ENCODE data around the gene TBX1.

The TBX1 gene

GRCh38 chr22:19760058-19760950 lies at the start of gene TBX1:
Gene TBX1, plus strand, starts transcription at chr22:19760778. Its CDS starts 66 bp downstream, at chr22:19760844.
- DNase-seq, result no peak

- DNase-seq, result no peak
These were observed 47.3 kb upstream of the TBX1 start for GRCh38 chr22:19713245-19713644.

GRCh38 chr22:19713650-19714311 lies 46.8 kb upstream of the TBX1 start:
- no peak for DNase-seq

GRCh38 chr22:19714312-19715187 lies 46.0 kb upstream of the TBX1 start, which contains the start of gene SEPTIN5:
Gene SEPTIN5, plus strand, starts transcription at chr22:19714503. Its CDS starts 86 bp downstream, at chr22:19714589.
- DNase-seq, result no peak

- DNase-seq, result no peak
These were observed 45.2 kb upstream of the TBX1 start for GRCh38 chr22:19715188-19715930.

GRCh38 chr22:19716041-19716828 lies 44.3 kb upstream of the TBX1 start:
- DNase-seq, result no peak

- no peak for DNase-seq
These were observed 43.8 kb upstream of the TBX1 start for GRCh38 chr22:19716829-19717105.

GRCh38 chr22:19717181-19717580 lies 43.4 kb upstream of the TBX1 start:
- DNase-seq, result no peak

GRCh38 chr22:19717691-19718455 lies 42.7 kb upstream of the TBX1 start:
- no peak for DNase-seq

GRCh38 chr22:19718456-19719049 lies 42.0 kb upstream of the TBX1 start:
- no peak for DNase-seq

GRCh38 chr22:19719050-19719482 lies 41.5 kb upstream of the TBX1 start:
- no peak for DNase-seq

GRCh38 chr22:19719488-19720021 lies 41.0 kb upstream of the TBX1 start:
- DNase-seq, result no peak

GRCh38 chr22:19720150-19720827 lies 40.3 kb upstream of the TBX1 start:
- DNase-seq, result no peak

GRCh38 chr22:19720999-19721329 lies 39.6 kb upstream of the TBX1 start:
- DNase-seq, result no peak

- DNase-seq, result no peak
These were observed 39.0 kb upstream of the TBX1 start for GRCh38 chr22:19721330-19722177.

- DNase-seq, result no peak
These were observed 38.2 kb upstream of the TBX1 start for GRCh38 chr22:19722178-19722981.

GRCh38 chr22:19722982-19723231 lies 37.7 kb upstream of the TBX1 start:
- DNase-seq, result no peak
